IPS-NIHi11 (cell line): ENCODE results near the gene MRPL27.

Experiments
- DNase-seq: peaks from one replicate; pipeline ENCODE4 v3.0.0; 2012; ENCODE audit warnings: mixed read lengths, low spot score

The MRPL27 gene

DNA sequence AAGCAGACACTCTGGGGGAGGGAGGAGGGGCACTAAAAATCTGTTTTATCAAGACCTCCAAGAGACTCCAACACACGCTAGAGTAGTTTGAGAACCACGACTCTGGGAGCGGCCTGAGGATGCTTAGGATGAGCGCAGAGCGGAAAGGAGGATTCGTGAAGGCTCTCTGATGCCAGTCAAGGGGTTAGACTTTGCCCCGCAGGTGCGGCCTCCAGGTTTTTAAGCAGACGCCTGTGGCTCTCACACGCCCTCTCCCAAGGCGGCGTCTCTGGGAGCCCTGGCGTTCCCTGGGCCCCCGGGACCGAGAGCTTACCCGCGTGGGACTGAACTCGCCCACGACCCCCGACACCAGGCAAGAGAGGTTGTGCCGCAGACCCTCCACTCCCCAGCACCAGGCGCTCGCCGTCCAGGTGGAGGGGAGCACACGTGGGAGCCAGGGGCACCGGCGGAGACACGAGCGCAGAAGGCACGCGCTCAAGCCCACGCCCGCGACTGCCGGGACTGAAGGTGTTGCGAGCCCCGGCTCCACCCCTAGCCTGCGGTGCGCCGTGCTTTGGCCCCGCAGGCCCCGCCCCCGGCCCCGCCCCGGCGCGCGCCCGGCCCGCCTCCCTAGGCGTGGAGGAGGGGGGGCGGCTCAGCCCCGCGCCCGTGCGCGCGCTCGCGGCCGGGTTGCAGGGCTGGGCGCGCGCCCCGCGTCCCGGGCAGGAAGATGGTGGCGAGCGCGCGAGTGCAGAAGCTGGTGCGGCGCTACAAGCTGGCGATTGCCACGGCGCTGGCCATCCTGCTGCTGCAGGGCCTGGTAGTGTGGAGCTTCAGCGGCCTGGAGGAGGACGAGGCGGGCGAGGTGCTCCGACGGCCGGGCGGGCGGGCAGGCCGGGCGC lies 27.3 kb downstream of the MRPL27 start, which contains the start of gene XYLT2:
Gene XYLT2 (plus strand): TSS at position 695 of the 881 bp plus-strand sequence. CDS start 15 bp downstream, at position 710.
- DNase-seq, result peak; percentile 99

DNA sequence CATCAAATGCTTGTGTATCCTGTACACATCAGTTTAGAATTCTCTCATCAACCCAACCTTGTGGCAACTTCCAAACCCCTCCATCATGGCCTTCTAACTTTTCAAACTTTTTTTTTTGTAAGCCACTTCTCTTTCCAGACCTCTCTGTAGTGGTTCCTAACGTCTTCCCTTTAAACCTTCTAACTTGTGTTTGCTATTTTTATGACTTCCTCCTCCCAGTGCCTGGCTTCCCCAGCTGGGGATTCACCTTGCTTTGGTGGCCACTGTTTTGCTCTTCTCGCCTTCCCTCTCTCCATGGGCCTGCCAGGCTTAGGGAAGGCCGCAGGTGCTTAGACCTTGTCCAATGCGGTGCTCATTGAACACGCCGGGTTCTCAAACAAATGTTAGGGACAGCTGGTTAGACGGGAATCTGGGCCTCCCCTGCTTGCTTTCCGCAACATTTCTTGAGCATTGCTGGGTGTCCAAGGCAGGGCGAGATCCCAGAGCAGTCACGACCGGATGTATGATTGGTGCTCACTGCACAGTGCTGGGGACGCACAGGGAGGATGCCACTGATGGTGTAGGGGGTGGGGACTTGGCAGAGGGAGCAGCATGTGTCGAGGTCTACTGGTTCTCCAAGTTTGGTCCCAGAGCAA lies 28.1 kb downstream of the MRPL27 start:
- DNase-seq, result no peak

- DNase-seq, result no peak
Observed at GRCh38 chr17:50339381-50339780, 33.6 kb downstream of the MRPL27 start.

- DNase-seq, result no peak
Observed at GRCh38 chr17:50338645-50339044, 34.3 kb downstream of the MRPL27 start.

DNA sequence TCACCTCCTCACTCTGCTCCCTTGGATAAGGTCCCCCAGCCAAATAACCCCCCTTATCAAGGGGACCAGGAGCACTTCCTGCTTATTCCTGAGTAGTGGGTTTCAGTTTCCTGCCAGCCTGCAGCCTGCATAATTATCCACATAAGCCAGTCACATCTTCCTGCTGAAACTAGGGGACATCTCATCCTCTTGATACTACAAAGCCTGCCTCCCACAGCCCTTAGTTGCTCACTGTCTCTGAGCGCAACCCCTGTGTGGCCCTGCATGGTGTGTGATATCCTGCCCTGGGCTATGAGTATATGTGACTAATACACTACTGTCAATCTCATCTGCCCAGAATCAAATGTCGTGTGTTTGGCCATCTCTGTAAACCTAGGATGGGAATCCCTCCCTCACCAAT lies 35.0 kb downstream of the MRPL27 start:
- DNase-seq, result no peak

- peak; percentile 40 for DNase-seq
Observed at GRCh38 chr17:50333291-50334057, 39.5 kb downstream of the MRPL27 start.

DNA sequence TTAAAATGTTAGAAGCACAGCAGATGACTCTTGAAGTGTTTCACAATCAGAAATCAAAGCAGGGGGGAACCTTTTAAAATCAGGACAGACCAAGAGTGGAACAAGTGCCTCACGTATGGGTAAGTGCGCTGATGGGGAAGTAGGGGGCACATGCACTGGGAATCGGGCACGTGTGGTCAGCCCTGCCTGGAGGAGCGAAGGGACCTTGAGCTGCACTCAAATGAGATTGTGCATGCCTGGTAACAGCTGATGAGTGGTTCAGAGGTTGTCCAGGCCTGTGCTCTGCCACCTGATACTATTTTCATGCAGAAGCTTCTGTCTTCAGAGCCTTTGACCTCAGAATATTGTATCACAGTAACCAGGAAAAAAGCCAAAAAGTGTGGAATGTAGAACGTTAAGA lies 40.8 kb downstream of the MRPL27 start:
- DNase-seq, result no peak

DNA sequence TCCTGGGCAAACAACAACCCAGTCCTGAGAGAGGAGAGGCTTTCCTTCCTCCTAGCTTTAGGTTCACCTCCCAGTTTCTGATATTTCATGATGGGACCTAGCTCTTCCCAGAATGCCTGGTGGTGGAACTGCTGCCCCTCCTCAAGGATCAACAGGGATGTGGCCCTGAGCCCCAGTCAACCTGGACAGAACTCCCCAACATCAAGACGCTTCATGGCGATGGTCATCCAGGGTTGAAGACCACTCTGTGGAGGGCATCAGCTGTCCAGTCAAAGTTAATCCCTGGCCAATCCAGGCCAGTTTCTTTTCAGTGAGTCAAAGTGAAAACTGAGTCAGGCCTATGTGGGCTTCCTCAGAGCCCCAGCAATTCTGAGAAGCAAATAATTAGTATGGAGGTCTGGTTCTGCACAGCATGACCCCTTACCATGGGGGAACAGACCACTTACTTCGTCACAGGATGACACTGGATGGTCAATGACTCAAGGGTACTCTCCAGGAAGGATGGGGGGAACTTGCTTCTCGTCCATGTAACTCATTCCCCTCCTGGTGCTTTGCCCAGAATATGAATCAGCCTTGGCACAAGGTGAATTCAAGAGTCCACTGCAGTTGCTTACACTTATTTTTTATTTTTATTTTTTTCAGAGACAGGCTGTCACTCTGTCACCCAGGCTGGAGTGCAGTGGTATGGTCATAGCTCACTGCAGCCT lies 41.7 kb downstream of the MRPL27 start:
- DNase-seq, result no peak

GRCh38 chr17:50330151-50330775 lies 42.7 kb downstream of the MRPL27 start:
- no peak for DNase-seq

- DNase-seq, result no peak
Observed at GRCh38 chr17:50329716-50330115, 43.3 kb downstream of the MRPL27 start.

DNA sequence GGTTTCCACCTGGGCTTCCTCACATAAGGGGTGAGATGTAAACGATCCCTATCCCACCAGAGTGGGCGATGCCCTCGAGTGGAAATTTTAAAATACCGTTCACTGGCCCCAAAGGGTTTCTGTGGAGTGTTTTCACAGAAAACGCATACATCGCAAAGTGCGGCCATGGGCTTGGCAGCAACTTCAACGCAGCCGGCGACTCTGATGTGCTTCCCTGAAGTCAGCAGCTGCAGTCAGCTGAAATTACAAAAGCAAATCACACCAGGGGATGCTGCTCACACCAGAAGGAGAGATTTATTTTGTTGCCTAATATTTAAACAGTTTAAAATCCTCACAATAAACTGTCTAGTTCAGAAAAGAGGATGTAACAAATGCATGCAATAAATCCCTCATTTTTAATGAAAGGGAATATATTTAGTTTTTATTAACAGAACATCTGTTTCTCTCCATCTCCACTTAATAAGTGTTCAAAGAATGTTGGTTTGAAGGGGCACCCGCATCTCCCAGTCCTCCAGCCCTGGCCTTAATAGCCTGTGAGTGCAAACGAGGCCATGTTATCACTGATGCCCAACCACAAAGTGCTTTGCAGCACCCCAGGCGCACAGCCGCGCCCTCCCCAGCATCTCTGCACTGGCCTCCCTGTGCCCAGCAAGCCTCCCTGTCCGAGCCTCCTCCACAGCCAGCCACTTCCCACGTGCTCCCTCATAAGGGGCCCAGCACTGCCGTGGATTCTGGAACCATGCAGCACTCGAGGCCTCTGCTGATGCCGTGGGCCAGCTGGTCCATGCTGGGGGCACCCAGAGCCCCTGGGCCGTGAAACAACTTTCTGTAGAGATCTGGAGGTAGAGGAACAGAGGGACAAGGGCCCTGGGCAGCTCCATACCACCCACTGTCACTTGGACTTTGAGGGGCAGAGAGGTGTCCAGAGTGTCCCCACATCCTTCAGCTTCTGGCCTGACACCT lies 44.3 kb downstream of the MRPL27 start:
- DNase-seq, result no peak

- no peak for DNase-seq
Observed at GRCh38 chr17:50326831-50327364, 46.1 kb downstream of the MRPL27 start.

GRCh38 chr17:50325906-50326305 lies 47.1 kb downstream of the MRPL27 start:
- no peak for DNase-seq

DNA sequence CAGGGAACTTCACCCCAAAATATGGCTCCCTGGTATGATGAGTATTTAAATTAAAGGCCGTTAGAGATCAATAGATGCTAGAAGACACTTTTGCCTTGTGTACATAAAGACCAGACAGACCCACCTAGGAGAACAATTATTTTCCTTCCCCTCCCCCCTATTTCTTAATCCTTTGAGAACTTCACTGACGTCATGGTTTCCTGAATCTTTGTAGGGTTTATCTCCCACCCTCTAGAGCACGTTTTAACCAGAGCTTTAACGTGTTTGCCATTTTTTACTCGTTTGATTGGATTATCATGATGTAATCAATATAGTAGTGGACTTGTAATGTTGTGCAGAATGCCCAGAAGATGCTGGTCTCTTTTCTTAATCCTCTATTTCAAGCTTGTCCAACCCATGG lies 49.9 kb downstream of the MRPL27 start:
- DNase-seq, result no peak

GRCh38 chr17:50322271-50322670 lies 50.7 kb downstream of the MRPL27 start:
- DNase-seq, result no peak

DNA sequence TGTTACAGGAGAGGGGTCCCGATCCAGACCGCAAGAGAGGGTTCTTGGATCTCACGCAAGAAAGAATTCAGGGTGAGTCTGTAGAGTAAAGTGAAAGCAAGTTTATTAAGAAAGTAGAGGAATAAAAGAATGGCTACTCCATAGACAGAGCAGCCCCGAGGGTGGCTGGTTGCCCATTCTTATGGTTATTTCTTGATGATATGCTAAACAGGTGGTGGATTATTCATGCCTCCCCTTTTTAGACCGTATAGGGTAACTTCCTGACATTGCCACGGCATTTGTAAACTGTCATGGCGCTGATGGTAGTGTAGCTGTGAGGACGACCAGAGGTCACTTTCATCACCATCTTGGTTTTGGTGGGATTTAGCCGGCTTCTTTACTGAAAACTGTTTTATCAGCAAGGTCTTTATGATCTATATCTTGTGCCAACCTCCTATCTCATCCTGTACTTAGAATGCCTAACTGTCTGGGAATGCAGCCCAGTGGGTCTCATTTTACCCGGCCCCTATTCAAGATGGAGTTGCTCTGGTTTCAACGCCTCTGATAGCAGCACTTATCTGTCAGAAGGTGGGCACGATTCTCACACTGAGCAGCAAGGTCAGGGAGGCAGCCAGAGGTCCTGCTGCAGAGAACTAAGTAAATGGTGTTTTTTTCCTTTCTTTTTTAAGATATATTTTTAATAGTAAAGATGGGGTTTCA lies 53.5 kb downstream of the MRPL27 start:
- DNase-seq, result no peak

DNA sequence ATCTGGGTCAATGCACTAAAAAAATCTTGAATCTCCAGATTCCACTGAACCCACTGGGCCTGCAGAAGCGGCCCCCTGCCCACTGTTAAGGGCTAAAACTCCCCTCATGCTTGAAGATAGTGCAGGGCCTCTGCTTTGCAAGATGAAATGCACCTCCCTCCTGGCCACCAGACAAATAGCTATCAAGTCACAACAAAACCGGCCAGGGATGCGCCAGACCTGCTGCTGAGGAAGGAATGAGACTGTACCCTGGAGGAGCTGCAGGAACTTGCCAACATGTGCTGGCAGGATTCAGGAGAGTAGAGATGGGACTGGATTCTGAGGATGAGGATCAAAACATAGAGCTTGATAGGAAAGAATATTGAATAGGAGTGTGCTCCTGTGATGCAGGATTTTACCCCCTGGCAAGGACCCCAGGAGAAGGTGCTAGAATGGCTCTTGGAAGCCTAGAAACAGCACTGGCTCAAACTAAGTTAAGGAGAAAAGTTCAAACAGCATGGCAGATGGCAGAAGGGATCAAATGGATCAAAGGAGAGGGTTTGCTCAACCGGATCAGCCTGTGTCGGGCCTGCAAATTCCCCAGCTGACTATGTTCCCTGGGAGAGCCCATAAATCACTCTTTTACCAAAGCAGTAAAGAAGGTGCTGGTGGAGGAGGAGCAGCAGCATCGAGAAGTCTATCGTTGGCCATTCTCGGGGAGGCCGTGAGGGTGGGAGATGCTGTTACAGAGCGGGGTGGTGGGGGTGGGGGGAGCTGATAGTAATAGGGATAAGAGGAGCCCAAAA lies 54.3 kb downstream of the MRPL27 start:
- DNase-seq, result peak; percentile 43
